Lower leg skin (tissue), 4 donors: ENCODE measurements around the gene MYPN. TPM values are rescaled to one million over a fixed set of nuclear protein-coding genes. Genes with fewer than 3 reads are reported as not detected.

Source experiments
- DNase-seq, 2 donors: peaks; one replicate each; pipeline ENCODE4 v3.0.0-alpha.2; 2019; ENCODE audit warnings: low spot score in 2 of 2
- H3K4me3 ChIP-seq: fragments of 200-600 bp; sonication (generic); 2 replicates; pipeline ENCODE4 v1.5.1; 2017; ENCODE audit warnings: mild to moderate bottlenecking, low read depth; ENCODE audit not compliant: poor library complexity, severe bottlenecking
- CTCF ChIP-seq, 3 donors: fragments of 450-650 bp; IDR thresholded peaks; one replicate each; pipeline ENCODE4 v1.5.1; 2016; ENCODE audit warnings: antibody characterized with exemption in 3 of 3, mild to moderate bottlenecking in 3 of 3, moderate library complexity in 2 of 3
- POLR2A ChIP-seq, 2 donors: fragments of 450-650 bp; IDR thresholded peaks; one replicate each; pipeline ENCODE4 v1.6.1; 2016 to 2017; ENCODE audit warnings: antibody characterized with exemption in 2 of 2, mild to moderate bottlenecking in 1 of 2, moderate library complexity in 1 of 2
- WGBS, 2 donors: methylation state at CpG; one replicate each; pipeline ENCODE4 v1.1.5; 2018; 5-methylcytosine and 5-hydroxymethylcytosine counted together
- intact Hi-C: fragments of 100-400 bp; cut with DNase I; formaldehyde crosslinking; loops from one replicate; pipeline ENCODE4 v1.15.0; 2023; ENCODE audit warnings: low total_unique reads
- total RNA-seq, 4 donors: library from RNA; depleted of rRNA; stranded (reverse); fragments of >200 nt; gene quantifications; one replicate each; pipeline ENCODE4 v1.1.0, GENCODE V29; 2016

MYPN gene
- total RNA-seq, 4 donors from 2014 or later: 0.52 TPM; not detected in 3

GRCh38 chr10:68135922-68136792, 26.9 kb downstream of the MYPN start:
- peak in 1 of 2 donors; percentile 25 for DNase-seq
- no peak for TF ChIP-seq CTCF (IDR thresholded peaks at IDR 0.05)
- TF ChIP-seq POLR2A (IDR thresholded peaks at IDR 0.05): no peak
- H3K4me3 ChIP-seq: no peak overlapping the region
- WGBS, 2 donors: 42 to 43% methylated on average over 8 of the region's 8 CpGs
- intact Hi-C loops: no loop called here

- intact Hi-C loops: no loop called here
- 75 to 79% methylated on average over 3 of the region's 3 CpGs for WGBS, 2 donors
These were observed 27.9 kb downstream of the MYPN start for GRCh38 chr10:68137171-68137570.

GRCh38 chr10:68138526-68138925, 29.2 kb downstream of the MYPN start:
- intact Hi-C loops: no loop called here
- H3K4me3 ChIP-seq: no peak overlapping the region
- no peak for DNase-seq
- TF ChIP-seq POLR2A (IDR thresholded peaks at IDR 0.05) (no peak), CTCF (IDR thresholded peaks at IDR 0.05) (no peak)

More at GRCh38 chr10:68137171-68137570, 27.9 kb downstream of the MYPN start:
- TF ChIP-seq POLR2A (IDR thresholded peaks at IDR 0.05) (no peak), CTCF (IDR thresholded peaks at IDR 0.05) (no peak)
- DNase-seq: no peak
- H3K4me3 ChIP-seq: no peak overlapping the region

GRCh38 chr10:68139448-68140272, 30.4 kb downstream of the MYPN start:
- whole genome bisulfite sequencing, 2 donors: 67 to 68% methylated on average over 6 of the region's 6 CpGs
- no peak for TF ChIP-seq POLR2A (IDR thresholded peaks at IDR 0.05)
- TF ChIP-seq CTCF (IDR thresholded peaks at IDR 0.05): no peak
- intact Hi-C loops: no loop called here
- DNase-seq: no peak
- H3K4me3 ChIP-seq: no peak overlapping the region

GRCh38 chr10:68142761-68143160, 33.5 kb downstream of the MYPN start:
- DNase-seq: no peak
- no peak overlapping the region for H3K4me3 ChIP-seq
- intact Hi-C loops: no loop called here
- no peak for TF ChIP-seq CTCF (IDR thresholded peaks at IDR 0.05)
- 83 to 84% methylated on average over 4 of the region's 4 CpGs for WGBS, 2 donors
